Caco-2 (cell line): Measurements from ENCODE around the gene TRIM52. TPM values are rescaled to one million over a fixed set of nuclear protein-coding genes. Genes with fewer than 3 reads are reported as not detected.
A peak's percentile ranks its signal among the peaks of the same experiment; 100 is the strongest.

Source experiments
- BruUV-seq: library from RNA; stranded (reverse); fragments of 400-500 nt; replicated peaks from 2 replicates; lab custom pipeline; 2021; lab: Mats Ljungman, UMichigan
- CTCF ChIA-PET: fragments of 300-600 bp; sonication (Branson Sonifier 250); formaldehyde crosslinking; loops from one replicate; lab custom pipeline; 2022; ENCODE audit warnings: antibody characterized with exemption; lab: Charles Lee
- POLR2A ChIA-PET: fragments of 300-600 bp; sonication (Branson Sonifier 250); formaldehyde crosslinking; loops from one replicate; lab custom pipeline; 2022; ENCODE audit warnings: antibody characterized with exemption; lab: Charles Lee
- DNase-seq, 2 experiments: peaks; one replicate each; pipeline versions ENCODE4 v3.0.0 to v3.0.0-alpha.2; 2020 to 2022
- H3K27me3 ChIP-seq: replicated peaks from 2 replicates; pipeline ENCODE4 v1.6.0; 2011; ENCODE audit warnings: low read length; ENCODE audit not compliant: control insufficient read depth, insufficient read depth
- H3K36me3 ChIP-seq: 2 replicates; pipeline ENCODE4 v1.5.1; 2011; ENCODE audit warnings: low read length; ENCODE audit not compliant: control insufficient read depth, insufficient read depth
- H3K4me1 ChIP-seq: fragments of 250-450 bp; sonication (Bioruptor Pico); 2 replicates; pipeline ENCODE4 v1.5.1; 2020; ENCODE audit warnings: mild to moderate bottlenecking
- H3K4me3 ChIP-seq: 2 replicates; pipeline ENCODE4 v1.5.1; 2011; ENCODE audit warnings: low read depth, mild to moderate bottlenecking, control low read depth, low read length
- H3K9me3 ChIP-seq: fragments of 250-450 bp; sonication (Bioruptor Pico); 2 replicates; pipeline ENCODE4 v1.5.1; 2020; ENCODE audit warnings: mild to moderate bottlenecking, moderate library complexity
- H3K27ac Mint-ChIP-seq: one replicate; pipeline ENCODE4 v1.8.0; 2022; ENCODE audit warnings: mixed read lengths; ENCODE audit not compliant: unreplicated experiment
- H3K27me3 Mint-ChIP-seq: one replicate; pipeline ENCODE4 v1.8.0; 2022; ENCODE audit warnings: mixed read lengths; ENCODE audit not compliant: insufficient read depth, unreplicated experiment
- H3K36me3 Mint-ChIP-seq: one replicate; pipeline ENCODE4 v1.8.0; 2022; ENCODE audit warnings: mild to moderate bottlenecking, mixed read lengths; ENCODE audit not compliant: insufficient read depth, unreplicated experiment
- H3K4me1 Mint-ChIP-seq: one replicate; pipeline ENCODE4 v1.8.0; 2022; ENCODE audit warnings: low read depth, mixed read lengths; ENCODE audit not compliant: unreplicated experiment
- H3K4me3 Mint-ChIP-seq: one replicate; pipeline ENCODE4 v1.8.0; 2022; ENCODE audit warnings: mild to moderate bottlenecking, moderate library complexity, mixed read lengths; ENCODE audit not compliant: unreplicated experiment
- H3K9me3 Mint-ChIP-seq: one replicate; pipeline ENCODE4 v1.8.0; 2022; ENCODE audit warnings: mixed read lengths; ENCODE audit not compliant: unreplicated experiment
- intact Hi-C: fragments of 100-400 bp; cut with micrococcal nuclease; formaldehyde crosslinking; loops from one replicate; pipeline ENCODE4 v1.10.0; 2022; ENCODE audit not compliant: unreplicated experiment
- total RNA-seq: library from RNA; stranded (reverse); gene quantifications from 2 replicates; pipeline ENCODE4 v1.2.3, GENCODE V29; 2022
- TF ChIP-seq, protein P1 (sequence below), 2 experiments: fragments of 200-600 bp in 1 of 2; IDR thresholded peaks; 1 replicate in 1 of 2; 2 replicates in 1 of 2; pipeline versions ENCODE4 v1.5.1 to v1.8.0; 2011 to 2022; ENCODE audit warnings: antibody characterized with exemption in 1 of 2, control low read depth in 1 of 2, inconsistent platforms in 1 of 2, low read depth in 1 of 2, low read length in 1 of 2, mild to moderate bottlenecking in 1 of 2, moderate library complexity in 1 of 2; ENCODE audit not compliant: insufficient read depth in 1 of 2, severe bottlenecking in 1 of 2, unreplicated experiment in 1 of 2

The TRIM52 gene
- total RNA-seq, 1 experiment from 2014 or later = 11.9 TPM

DNA sequence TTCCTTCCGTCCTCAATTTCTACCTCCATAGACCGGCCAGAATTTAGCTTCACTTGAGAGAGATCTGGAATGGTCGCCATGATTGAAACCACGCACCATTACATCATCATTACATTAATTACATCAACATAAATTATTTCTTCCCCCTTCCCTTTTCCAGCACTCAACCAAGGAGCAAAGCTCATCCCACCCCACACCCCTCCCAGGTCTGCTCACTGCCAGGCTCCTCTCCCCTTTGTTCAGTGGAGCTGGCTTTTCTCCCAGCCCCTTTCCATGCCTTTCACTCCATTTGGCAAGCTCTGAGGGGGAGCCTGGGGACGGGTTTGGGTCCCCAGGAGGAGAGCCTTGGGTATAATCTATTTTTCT, 25.6 kb downstream of the TRIM52 start:
- ChIA-PET CTCF (no interaction called here), POLR2A (interaction anchor here (1.0 to 1.5 kb wide), 4 partner anchors 9 to 28 kb away, joined by 3 to 7 read pairs (median 6); partner anchors contain the start of genes RACK1 and TRIM41)
- no peaks in the 10 kb centered on the region for H3K27me3 Mint-ChIP-seq
- H3K27me3 ChIP-seq = no peaks in the 10 kb centered on the region
- no peak overlapping the region for H3K4me3 Mint-ChIP-seq
- peak overlapping the region; percentile 79 for H3K27ac Mint-ChIP-seq
- TF ChIP-seq, protein P1, sequence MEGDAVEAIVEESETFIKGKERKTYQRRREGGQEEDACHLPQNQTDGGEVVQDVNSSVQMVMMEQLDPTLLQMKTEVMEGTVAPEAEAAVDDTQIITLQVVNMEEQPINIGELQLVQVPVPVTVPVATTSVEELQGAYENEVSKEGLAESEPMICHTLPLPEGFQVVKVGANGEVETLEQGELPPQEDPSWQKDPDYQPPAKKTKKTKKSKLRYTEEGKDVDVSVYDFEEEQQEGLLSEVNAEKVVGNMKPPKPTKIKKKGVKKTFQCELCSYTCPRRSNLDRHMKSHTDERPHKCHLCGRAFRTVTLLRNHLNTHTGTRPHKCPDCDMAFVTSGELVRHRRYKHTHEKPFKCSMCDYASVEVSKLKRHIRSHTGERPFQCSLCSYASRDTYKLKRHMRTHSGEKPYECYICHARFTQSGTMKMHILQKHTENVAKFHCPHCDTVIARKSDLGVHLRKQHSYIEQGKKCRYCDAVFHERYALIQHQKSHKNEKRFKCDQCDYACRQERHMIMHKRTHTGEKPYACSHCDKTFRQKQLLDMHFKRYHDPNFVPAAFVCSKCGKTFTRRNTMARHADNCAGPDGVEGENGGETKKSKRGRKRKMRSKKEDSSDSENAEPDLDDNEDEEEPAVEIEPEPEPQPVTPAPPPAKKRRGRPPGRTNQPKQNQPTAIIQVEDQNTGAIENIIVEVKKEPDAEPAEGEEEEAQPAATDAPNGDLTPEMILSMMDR (IDR thresholded peaks at IDR 0.05; ENCODE audit: insufficient read depth in 1 of 2, low read depth in 1 of 2, low read length in 1 of 2, severe bottlenecking in 1 of 2, unreplicated experiment in 1 of 2) = no peak
- H3K4me3 ChIP-seq = no peak overlapping the region
- H3K36me3 Mint-ChIP-seq = peaks cover 85% of the 10 kb centered on the region
- no peak for DNase-seq
- no TSS peak for BruUV-seq
- peaks cover 19% of the 10 kb centered on the region for H3K36me3 ChIP-seq
- H3K4me1 ChIP-seq = no peaks in the 10 kb centered on the region
- H3K9me3 ChIP-seq = no peaks in the 10 kb centered on the region
- no peaks in the 10 kb centered on the region for H3K4me1 Mint-ChIP-seq
- H3K9me3 Mint-ChIP-seq = no peaks in the 10 kb centered on the region
- intact Hi-C loops = loop anchor here (1.0 kb wide), 1 partner anchor 12 kb away; the partner anchor contains the start of gene TRIM41

DNA sequence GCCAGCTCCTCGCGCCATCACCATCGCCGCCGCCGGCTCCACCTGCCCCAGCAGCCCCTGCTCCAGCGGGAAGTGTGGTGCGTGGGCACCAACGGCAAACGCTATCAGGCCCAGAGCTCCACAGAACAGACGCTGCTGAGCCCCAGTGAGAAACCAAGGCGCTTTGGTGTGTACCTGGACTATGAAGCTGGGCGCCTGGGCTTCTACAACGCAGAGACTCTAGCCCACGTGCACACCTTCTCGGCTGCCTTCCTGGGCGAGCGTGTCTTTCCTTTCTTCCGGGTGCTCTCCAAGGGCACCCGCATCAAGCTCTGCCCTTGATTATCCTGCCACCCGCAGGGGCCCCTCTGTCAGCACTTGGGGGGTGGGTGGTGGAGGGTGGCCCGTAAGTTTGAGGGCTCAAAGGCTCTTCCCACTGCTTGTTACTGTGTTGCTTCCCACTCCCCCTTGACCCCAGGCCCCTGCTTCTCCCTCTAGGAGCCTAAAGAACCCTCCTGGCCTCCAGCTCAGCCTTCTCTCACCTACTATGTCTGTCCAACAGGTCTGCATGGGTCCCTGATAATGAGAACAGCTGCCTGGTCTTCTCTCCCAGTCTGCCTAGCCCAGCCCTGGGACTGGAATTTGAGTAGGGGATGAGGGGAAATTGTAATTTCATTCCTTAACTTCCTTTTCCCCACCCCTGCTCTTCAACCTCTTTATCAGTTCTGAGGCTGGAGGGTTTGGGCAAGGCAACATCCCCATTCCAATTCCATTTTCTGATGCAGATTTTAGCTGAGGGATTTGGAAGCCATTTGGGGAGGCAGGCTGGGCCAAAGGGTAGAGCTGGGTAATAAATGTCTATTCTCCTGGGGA, 26.3 kb downstream of the TRIM52 start:
- Histone ChIP-seq H3K9me3 (no peaks in the 10 kb centered on the region), H3K27me3 (no peaks in the 10 kb centered on the region), H3K36me3 (peaks cover 18% of the 10 kb centered on the region), H3K4me1 (no peaks in the 10 kb centered on the region), H3K4me3 (no peak overlapping the region)
- TSS peak; percentile 34 for BruUV-seq
- H3K9me3 Mint-ChIP-seq = no peaks in the 10 kb centered on the region
- no peaks in the 10 kb centered on the region for H3K27me3 Mint-ChIP-seq
- intact Hi-C loops = loop anchor here (1.0 kb wide), 1 partner anchor 11 kb away; the partner anchor contains the start of gene TRIM41
- POLR2A ChIA-PET = interaction anchor here (0.6 to 1.5 kb wide), 5 partner anchors 9 to 47 kb away, joined by 3 to 7 read pairs (median 5); partner anchors contain the start of genes RACK1 and TRIM41
- CTCF ChIA-PET = no interaction called here
- H3K4me3 Mint-ChIP-seq = peak overlapping the region; percentile 15
- H3K4me1 Mint-ChIP-seq = no peaks in the 10 kb centered on the region
- H3K27ac Mint-ChIP-seq = peak overlapping the region; percentile 79
- DNase-seq = no peak
- H3K36me3 Mint-ChIP-seq = peaks cover 84% of the 10 kb centered on the region
- TF ChIP-seq, protein P1 (IDR thresholded peaks at IDR 0.05; ENCODE audit: insufficient read depth in 1 of 2, low read depth in 1 of 2, low read length in 1 of 2, severe bottlenecking in 1 of 2, unreplicated experiment in 1 of 2) = no peak

DNA sequence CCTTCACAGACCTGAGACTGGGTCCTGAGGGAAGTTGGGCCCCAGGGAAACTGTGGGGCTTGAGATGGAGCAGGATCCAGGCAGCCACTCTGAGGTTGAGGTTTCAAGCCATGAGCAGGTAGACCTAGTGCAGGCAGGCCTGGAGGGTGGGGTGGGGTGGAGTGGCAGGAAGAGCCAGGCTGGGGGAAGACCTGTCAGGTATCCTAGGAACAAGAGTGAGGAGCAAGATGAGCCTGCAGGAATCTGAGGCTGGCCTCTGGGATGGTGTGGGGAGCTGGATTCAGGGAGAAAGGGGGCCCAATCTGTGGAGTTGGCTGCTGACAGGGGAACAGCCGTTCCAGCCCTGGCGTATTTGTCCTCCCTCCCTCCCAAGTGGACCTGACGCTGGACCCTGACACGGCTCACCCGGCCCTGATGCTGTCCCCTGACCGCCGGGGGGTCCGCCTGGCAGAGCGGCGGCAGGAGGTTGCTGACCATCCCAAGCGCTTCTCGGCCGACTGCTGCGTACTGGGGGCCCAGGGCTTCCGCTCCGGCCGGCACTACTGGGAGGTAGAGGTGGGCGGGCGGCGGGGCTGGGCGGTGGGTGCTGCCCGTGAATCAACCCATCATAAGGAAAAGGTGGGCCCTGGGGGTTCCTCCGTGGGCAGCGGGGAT, 27.0 kb downstream of the TRIM52 start:
- ChIA-PET CTCF (no interaction called here), POLR2A (interaction anchor here (0.6 to 1.4 kb wide), 2 partner anchors 10 to 46 kb away, joined by 3 to 7 read pairs; partner anchors contain the start of gene TRIM41)
- intact Hi-C loops = no loop called here
- no peaks in the 10 kb centered on the region for H3K27me3 ChIP-seq
- peaks cover 82% of the 10 kb centered on the region for H3K36me3 Mint-ChIP-seq
- H3K4me3 ChIP-seq = no peak overlapping the region
- DNase-seq = no peak
- no peaks in the 10 kb centered on the region for H3K27me3 Mint-ChIP-seq
- H3K4me3 Mint-ChIP-seq = no peak overlapping the region
- H3K4me1 ChIP-seq = no peaks in the 10 kb centered on the region
- peaks cover 12% of the 10 kb centered on the region for H3K36me3 ChIP-seq
- H3K27ac Mint-ChIP-seq = peak overlapping the region; percentile 82
- TF ChIP-seq, protein P1 (IDR thresholded peaks at IDR 0.05; ENCODE audit: insufficient read depth in 1 of 2, low read depth in 1 of 2, low read length in 1 of 2, severe bottlenecking in 1 of 2, unreplicated experiment in 1 of 2) = no peak
- H3K4me1 Mint-ChIP-seq = no peaks in the 10 kb centered on the region
- no peaks in the 10 kb centered on the region for H3K9me3 ChIP-seq
- H3K9me3 Mint-ChIP-seq = no peaks in the 10 kb centered on the region
- no TSS peak for BruUV-seq
